Dedifferentiated amniotic fluid mesenchymal stem cell (primary cell): ENCODE data around the gene NBAS.
"Not testable (repeated sequence)": the region's sequence is repeated elsewhere in the genome, so short reads cannot be mapped to it uniquely, and the experiment has no call there.

Experiments
- DNase-seq: peaks from one replicate; pipeline ENCODE4 v3.0.0-alpha.2; 2016; ENCODE audit errors: extremely low spot score

The NBAS gene

DNA sequence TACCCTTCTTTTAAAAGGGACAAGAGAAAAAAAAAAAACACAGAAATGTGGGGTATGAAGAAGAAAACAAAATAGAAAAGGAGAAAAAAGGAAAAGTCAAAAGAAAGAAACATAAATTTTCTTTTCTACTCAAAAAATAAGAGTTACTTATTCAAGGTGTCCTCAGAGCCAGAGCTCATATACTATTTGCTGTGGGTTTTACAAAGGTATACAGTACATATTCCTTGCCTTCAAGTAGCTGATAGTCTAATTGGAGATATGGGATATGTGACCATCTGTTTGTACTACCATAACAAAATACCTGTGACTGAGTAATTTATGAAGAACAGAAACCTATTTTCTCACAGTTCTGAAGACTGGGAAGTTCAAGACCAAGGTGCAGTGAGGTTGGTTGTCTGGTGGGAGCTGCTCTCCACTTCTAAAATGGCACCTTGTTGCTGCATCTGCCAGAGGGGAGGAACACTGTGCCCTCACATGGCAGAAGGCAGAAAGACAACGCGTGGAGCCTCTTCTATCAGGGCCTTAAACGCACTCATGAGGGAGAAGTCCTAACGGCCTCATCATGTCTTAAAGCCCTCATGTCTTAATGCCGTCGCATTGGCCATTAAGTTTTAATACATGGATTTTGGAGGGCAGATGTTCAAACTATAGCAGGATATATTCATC is 33.9 kb downstream of the NBAS start:
- no peak for DNase-seq

- DNase-seq, result no peak
These were observed 39.4 kb downstream of the NBAS start for GRCh38 chr2:15521641-15522181.

GRCh38 chr2:15520346-15520745 is 40.8 kb downstream of the NBAS start:
- no peak for DNase-seq

GRCh38 chr2:15518759-15519158 is 42.4 kb downstream of the NBAS start:
- not testable (repeated sequence) for DNase-seq

- no peak for DNase-seq
These were observed 43.3 kb downstream of the NBAS start for GRCh38 chr2:15517793-15518192.

- DNase-seq, result no peak
These were observed 49.4 kb downstream of the NBAS start for GRCh38 chr2:15511686-15512085.

DNA sequence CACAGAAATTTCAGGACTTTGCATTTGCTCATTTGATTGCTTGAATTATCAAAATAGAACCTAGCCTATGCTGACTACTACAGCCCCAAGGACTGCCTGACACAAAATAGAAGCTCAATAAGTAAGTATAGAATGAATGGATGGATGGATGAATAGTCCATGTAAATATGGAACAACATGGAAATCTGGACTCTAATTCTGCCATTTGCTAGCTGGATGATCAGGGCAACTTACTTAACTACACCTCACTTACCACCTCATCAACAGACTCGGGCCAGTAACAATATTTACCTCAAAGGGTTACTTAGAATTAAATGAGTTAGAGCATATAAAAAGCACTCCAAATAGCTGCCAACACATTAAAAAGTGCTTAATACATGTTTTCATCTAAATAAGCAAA is 50.6 kb downstream of the NBAS start:
- DNase-seq, result no peak

GRCh38 chr2:15510131-15510530 is 51.0 kb downstream of the NBAS start:
- DNase-seq, result no peak

GRCh38 chr2:15507697-15508096 is 53.4 kb downstream of the NBAS start:
- no peak for DNase-seq

GRCh38 chr2:15507061-15507460 is 54.1 kb downstream of the NBAS start:
- no peak for DNase-seq

- DNase-seq, result no peak
These were observed 54.8 kb downstream of the NBAS start for GRCh38 chr2:15506229-15506819.

DNA sequence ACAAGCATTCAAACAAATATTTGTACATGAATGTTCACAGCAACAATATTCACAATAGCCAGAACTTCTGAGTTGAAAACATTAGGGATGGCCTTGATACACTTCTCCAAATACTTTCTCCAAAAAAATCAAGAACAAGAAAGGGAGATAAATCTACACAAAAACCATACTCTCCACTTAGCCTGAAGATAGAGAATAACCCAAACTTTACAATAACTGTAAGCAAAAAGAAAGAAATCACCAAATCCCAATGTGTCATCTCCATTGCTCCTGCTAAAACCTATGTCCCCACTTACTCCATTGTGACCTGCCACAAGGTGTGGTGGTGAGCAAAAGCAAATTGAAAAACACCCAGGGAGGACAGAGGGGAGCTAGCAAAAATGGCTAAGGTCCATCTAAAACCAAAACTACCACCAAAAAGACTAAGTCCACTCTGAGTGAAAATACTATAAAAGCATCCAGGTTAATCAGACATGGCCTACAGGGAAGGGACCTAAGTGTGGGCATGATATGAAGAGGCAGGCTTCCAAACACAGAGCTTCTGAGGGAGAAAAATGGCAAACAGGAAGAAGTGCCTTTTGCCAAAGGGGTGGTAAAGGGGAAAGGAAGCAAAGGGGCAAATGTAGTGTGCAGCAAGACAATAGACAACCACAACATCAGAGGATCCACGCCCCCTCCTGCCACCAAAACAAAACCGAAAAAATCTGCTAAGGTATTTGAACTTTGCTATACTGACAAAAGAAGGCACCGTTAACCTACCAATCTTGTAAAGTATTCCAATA is 56.1 kb downstream of the NBAS start:
- no peak for DNase-seq

GRCh38 chr2:15499251-15499650 is 61.9 kb downstream of the NBAS start:
- DNase-seq, result not testable (repeated sequence)

DNA sequence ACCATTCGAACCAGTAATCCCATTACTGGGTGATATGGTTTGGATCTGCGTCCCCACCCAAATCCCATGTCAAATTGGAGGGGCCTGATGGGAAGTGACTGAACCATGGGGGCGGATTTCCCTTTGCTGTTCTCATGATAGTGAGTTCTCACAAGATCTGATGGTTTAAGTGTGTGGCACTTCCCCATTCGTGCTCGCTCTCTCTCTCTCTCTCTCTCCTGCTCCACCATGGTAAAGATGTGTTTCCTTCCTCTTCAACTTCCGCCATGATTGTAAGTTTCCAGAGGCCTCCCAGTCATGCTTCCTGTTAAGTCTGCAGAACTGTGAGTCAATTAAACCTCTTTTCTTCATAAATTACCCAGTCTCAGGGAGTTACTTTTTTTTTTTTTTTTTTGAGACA is 62.6 kb downstream of the NBAS start:
- no peak for DNase-seq

- DNase-seq, result no peak
These were observed 66.3 kb downstream of the NBAS start for GRCh38 chr2:15494877-15495276.

- no peak for DNase-seq
These were observed 68.3 kb downstream of the NBAS start for GRCh38 chr2:15492773-15493325.

- DNase-seq, result no peak
These were observed 74.4 kb downstream of the NBAS start for GRCh38 chr2:15486770-15487169.

DNA sequence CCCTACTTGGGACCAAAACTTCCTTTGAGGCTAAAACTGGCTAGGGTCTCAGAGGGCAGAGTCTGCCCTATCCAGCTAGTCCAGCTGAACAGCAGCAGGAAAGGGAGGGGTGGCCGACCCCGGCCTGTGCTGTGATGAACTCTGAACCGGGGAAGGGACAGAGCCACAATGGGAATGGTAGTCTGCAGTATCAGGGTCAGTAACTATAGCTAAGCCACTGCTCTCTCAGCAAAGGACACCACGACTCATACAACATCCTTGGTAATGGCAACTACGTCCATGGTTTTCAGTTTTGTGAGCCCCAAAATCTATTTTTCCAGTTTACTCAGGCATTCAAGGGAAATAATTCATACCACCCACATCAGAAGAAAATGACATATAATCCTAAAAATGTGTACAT is 75.2 kb downstream of the NBAS start:
- no peak for DNase-seq

DNA sequence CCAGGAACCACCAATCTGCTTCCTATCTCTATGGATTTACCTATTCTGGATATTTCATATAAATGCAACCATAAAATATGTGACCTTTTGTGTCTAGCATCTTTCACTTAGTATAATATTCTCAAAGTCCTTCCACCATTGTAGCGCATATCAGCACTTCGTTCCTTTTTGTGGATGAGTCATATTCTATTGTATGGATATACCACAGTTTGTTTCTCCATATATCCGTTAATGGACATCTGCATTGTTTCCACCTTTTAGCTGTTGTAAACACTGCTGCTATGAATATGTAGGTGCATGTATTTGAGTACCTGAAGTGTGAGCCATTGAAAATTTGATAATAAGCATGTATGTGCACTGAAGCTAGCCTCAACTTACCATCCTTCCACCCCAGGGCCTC is 80.1 kb downstream of the NBAS start:
- no peak for DNase-seq

- no peak for DNase-seq
These were observed 80.6 kb downstream of the NBAS start for GRCh38 chr2:15480552-15480951.

DNA sequence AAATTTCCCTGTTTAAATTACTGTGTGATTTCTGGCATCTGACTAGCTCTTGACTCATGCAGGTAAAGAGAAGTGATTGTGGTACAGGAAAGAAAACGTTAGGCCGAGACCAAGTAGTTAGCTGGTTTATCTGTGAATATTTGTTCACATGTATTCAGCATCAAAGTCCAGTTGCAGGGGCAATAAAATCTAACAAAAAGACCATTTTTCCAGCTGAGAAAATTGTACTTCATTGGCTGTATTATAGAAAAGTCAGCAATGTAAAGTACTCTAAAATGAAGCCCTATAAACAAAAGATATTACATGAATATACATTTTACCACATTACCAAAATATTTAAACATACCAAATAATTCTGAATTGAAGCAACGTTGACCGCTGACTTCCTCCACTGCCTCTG is 88.3 kb downstream of the NBAS start:
- DNase-seq, result no peak

- DNase-seq, result no peak
These were observed 89.0 kb downstream of the NBAS start for GRCh38 chr2:15472133-15472532.

- DNase-seq, result no peak
These were observed 89.5 kb downstream of the NBAS start for GRCh38 chr2:15471606-15472005.
